HCT116 (cell line): ENCODE measurements around the gene MIF. TPM values are rescaled to one million over a fixed set of nuclear protein-coding genes. Genes with fewer than 3 reads are reported as not detected.
A peak's percentile ranks its signal among the peaks of the same experiment; 100 is the strongest.

ENCODE experiments used
- ATAC-seq: fragments of 200-7000 bp; cut with Tn5 transposase; 2 replicates; pipeline ENCODE4 v1.9.1; 2020; ENCODE audit warnings: mild to moderate bottlenecking, moderate library complexity
- BruUV-seq: library from RNA; stranded (reverse); fragments of 400-500 nt; replicated peaks from 2 replicates; lab custom pipeline; 2021; lab: Mats Ljungman, UMichigan
- CTCF ChIA-PET: fragments of 300-600 bp; sonication (Branson Sonifier 250); formaldehyde crosslinking; loops from one replicate; lab custom pipeline; 2021; ENCODE audit warnings: antibody characterized with exemption; lab: Charles Lee
- POLR2A ChIA-PET: fragments of 300-600, 350-600 bp; sonication (Branson Sonifier 250); formaldehyde crosslinking; loops from one replicate; lab custom pipeline; 2021; ENCODE audit warnings: antibody characterized with exemption; lab: Charles Lee
- RAD21 ChIA-PET, 2 experiments: fragments of 300-600 bp; sonication (Branson Sonifier 250); formaldehyde crosslinking; loops; one replicate each; lab custom pipeline; 2023; ENCODE audit warnings: low total read pairs in 2 of 2; ENCODE audit not compliant: uncharacterized antibody in 2 of 2, unreplicated experiment in 2 of 2, low non-redundant PET in 1 of 2; lab: Charles Lee
- DNase-seq: peaks from one replicate; pipeline ENCODE4 v3.0.0-alpha.2; 2010; ENCODE audit warnings: low read depth, low spot score
- H2AFZ ChIP-seq: fragments of 200-600 bp; shearing (Covaris generic), sonication (generic); 2 replicates; pipeline ENCODE4 v1.6.1; 2017; ENCODE audit warnings: low read depth, mixed run types, mixed read lengths, antibody characterized with exemption, low read length; ENCODE audit not compliant: poor library complexity, severe bottlenecking
- H3K27ac ChIP-seq: 2 replicates; pipeline ENCODE4 v1.5.1; 2012; ENCODE audit warnings: low read depth, low read length
- H3K27me3 ChIP-seq: fragments of 200-600 bp; sonication (generic); 2 replicates; pipeline ENCODE4 v1.6.1; 2016; ENCODE audit warnings: mixed run types, low read length, mixed read lengths; ENCODE audit not compliant: insufficient read depth
- H3K36me3 ChIP-seq, 2 experiments: fragments of 200-500 bp in 1 of 2; fragments of 200-600 bp in 1 of 2; sonication (Bioruptor generic) in 1 of 2; sonication (generic) in 1 of 2; 2 replicates each; pipeline versions ENCODE4 v1.5.1 to v1.6.1; 2014 to 2016; ENCODE audit warnings: low read length in 2 of 2, inconsistent platforms in 1 of 2, mixed read lengths in 1 of 2, mixed run types in 1 of 2; ENCODE audit not compliant: insufficient read depth in 2 of 2, control insufficient read depth in 1 of 2
- H3K4me1 ChIP-seq, 2 experiments: fragments of 200-600 bp in 1 of 2; sonication (generic) in 1 of 2; 2 replicates each; pipeline versions ENCODE4 v1.5.1 to v1.6.1; 2012 to 2017; ENCODE audit warnings: low read length in 2 of 2, inconsistent platforms in 1 of 2, mild to moderate bottlenecking in 1 of 2, mixed read lengths in 1 of 2, mixed run types in 1 of 2, moderate library complexity in 1 of 2; ENCODE audit not compliant: insufficient read depth in 2 of 2, control insufficient read depth in 1 of 2
- H3K4me2 ChIP-seq: fragments of 200-600 bp; sonication (generic); 2 replicates; pipeline ENCODE4 v1.6.1; 2017; ENCODE audit warnings: mixed run types, low read length, mixed read lengths
- H3K4me3 ChIP-seq, 2 experiments: fragments of 200-600 bp in 1 of 2; sonication (generic) in 1 of 2; replicated peaks in 1 of 2; 2 replicates each; pipeline ENCODE4 v1.5.1; 2011 to 2016; ENCODE audit warnings: low read length in 2 of 2, control low read depth in 1 of 2, low read depth in 1 of 2, mild to moderate bottlenecking in 1 of 2, mixed read lengths in 1 of 2, mixed run types in 1 of 2
- H3K79me2 ChIP-seq: fragments of 200-600 bp; sonication (generic); 2 replicates; pipeline ENCODE4 v1.6.1; 2017; ENCODE audit warnings: mild to moderate bottlenecking, mixed run types, low read length, moderate library complexity, mixed read lengths; ENCODE audit not compliant: insufficient read depth
- H3K9ac ChIP-seq: fragments of 200-600 bp; sonication (generic); 2 replicates; pipeline ENCODE4 v1.6.1; 2016; ENCODE audit warnings: low read length, mixed read lengths
- H3K9me2 ChIP-seq: fragments of 200-600 bp; sonication (generic), shearing (Covaris generic); 2 replicates; pipeline ENCODE4 v1.6.1; 2017; ENCODE audit warnings: mixed run types, mild to moderate bottlenecking, moderate library complexity; ENCODE audit not compliant: insufficient read depth
- H3K9me3 ChIP-seq, 2 experiments: fragments of 200-500 bp in 1 of 2; fragments of 200-600 bp in 1 of 2; sonication (Bioruptor generic) in 1 of 2; sonication (generic) in 1 of 2; 2 replicates each; pipeline ENCODE4 v1.6.1; 2014 to 2017; ENCODE audit warnings: low read length in 2 of 2, mixed read lengths in 2 of 2, inconsistent platforms in 1 of 2, low read depth in 1 of 2, mild to moderate bottlenecking in 1 of 2, mixed run types in 1 of 2, moderate library complexity in 1 of 2; ENCODE audit not compliant: control insufficient read depth in 1 of 2, insufficient read depth in 1 of 2
- H4K20me1 ChIP-seq: fragments of 200-600 bp; sonication (generic), shearing (Covaris generic); 2 replicates; pipeline ENCODE4 v1.6.1; 2017; ENCODE audit warnings: mixed run types, mild to moderate bottlenecking, moderate library complexity; ENCODE audit not compliant: insufficient read depth
- CBX3 ChIP-seq: IDR thresholded peaks from 2 replicates; pipeline ENCODE4 v1.6.1; 2012; ENCODE audit warnings: low read depth
- EGR1 ChIP-seq: IDR thresholded peaks from 2 replicates; pipeline ENCODE4 v1.6.1; 2012; ENCODE audit warnings: low read depth
- ELF1 ChIP-seq: IDR thresholded peaks from 2 replicates; pipeline ENCODE4 v1.6.1; 2012; ENCODE audit warnings: low read depth, borderline replicate concordance
- EZH2 ChIP-seq: fragments of 200-600 bp; sonication (generic); IDR thresholded peaks from 2 replicates; pipeline ENCODE4 v1.6.1; 2017; ENCODE audit warnings: antibody characterized with exemption, mixed run types
- EZH2phosphoT487 ChIP-seq: fragments of 200-600 bp; IDR thresholded peaks from 2 replicates; pipeline ENCODE4 v1.6.1; 2018; ENCODE audit warnings: antibody characterized with exemption, borderline replicate concordance
- FOSL1 ChIP-seq: IDR thresholded peaks from 2 replicates; pipeline ENCODE4 v1.6.1; 2012; ENCODE audit warnings: low read depth
- POLR2AphosphoS5 ChIP-seq: IDR thresholded peaks from 2 replicates; pipeline ENCODE4 v1.6.1; 2011; ENCODE audit warnings: mild to moderate bottlenecking, low read depth, low read length, moderate library complexity
- TCF7L2 ChIP-seq: IDR thresholded peaks from 2 replicates; pipeline ENCODE4 v1.7.0; 2011; ENCODE audit warnings: borderline replicate concordance, inconsistent platforms; ENCODE audit not compliant: insufficient read depth, insufficient read length; ENCODE audit errors: extremely low read depth
- intact Hi-C: fragments of 100-400 bp; cut with micrococcal nuclease; formaldehyde crosslinking; loops from 2 replicates; pipeline ENCODE4 v1.10.0; 2022
- total RNA-seq: library from RNA; stranded (reverse); gene quantifications from one replicate; pipeline ENCODE4 v1.2.1, GENCODE V29; 2021; ENCODE audit not compliant: unreplicated experiment
- TF ChIP-seq, protein P1 (sequence below), 3 experiments: fragments of 200-600 bp in 1 of 3; sonication (generic) in 1 of 3; IDR thresholded peaks in 2 of 3; conservative IDR thresholded peaks in 1 of 3; 2 replicates each; pipeline ENCODE4 v1.5.1; 2012 to 2017; ENCODE audit warnings: low read depth in 2 of 3, low read length in 2 of 3, antibody characterized with exemption in 1 of 3, borderline replicate concordance in 1 of 3, control low read depth in 1 of 3, mild to moderate bottlenecking in 1 of 3, mixed read lengths in 1 of 3, mixed run types in 1 of 3, moderate library complexity in 1 of 3; ENCODE audit not compliant: insufficient read depth in 1 of 3

The MIF gene
- total RNA-seq, 1 experiment from 2014 or later, result 1,511 TPM

DNA sequence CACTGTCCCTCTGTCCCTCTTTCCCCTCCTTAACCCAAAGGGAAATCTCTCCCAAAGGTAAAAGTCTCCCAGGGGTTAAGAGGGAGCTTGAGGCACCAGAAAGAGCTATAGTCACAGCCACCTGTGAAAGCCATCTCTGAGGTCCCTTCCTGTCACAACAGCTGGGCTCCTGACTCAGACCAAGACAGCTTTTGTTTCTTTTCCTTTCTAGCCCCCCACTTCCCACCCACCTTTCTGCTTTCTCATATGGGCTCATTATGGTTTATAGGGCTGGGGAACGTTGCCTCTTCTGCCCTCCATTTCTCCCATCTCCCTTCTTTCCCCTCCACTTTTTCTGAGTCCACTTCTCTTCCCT lies 19.1 kb downstream of the MIF start:
- ChIA-PET RAD21 (no interaction called here), POLR2A (interaction anchor here (0.6 to 2.0 kb wide), 9 partner anchors 9 to 155 kb away, joined by 3 to 23 read pairs (median 5); partner anchors contain the start of genes MIF and SLC2A11)
- intact Hi-C loops, result no loop called here

More for the DNA sequence above, 19.1 kb downstream of the MIF start:
- no peaks in the 10 kb centered on the region for H3K27me3 ChIP-seq
- H3K36me3 ChIP-seq, result no peaks in the 10 kb centered on the region
- DNase-seq (no peak), ATAC-seq (no peak)
- H2AFZ ChIP-seq, result no peak overlapping the region
- H3K4me3 ChIP-seq, result peak overlapping the region; percentile 73 to 86
- H4K20me1 ChIP-seq, result no peaks in the 10 kb centered on the region
- H3K79me2 ChIP-seq, result no peaks in the 10 kb centered on the region
- no TSS peak for BruUV-seq
- peak overlapping the region; percentile 84 for H3K27ac ChIP-seq
- H3K9ac ChIP-seq, result peak overlapping the region; percentile 89
- H3K9me2 ChIP-seq, result no peaks in the 10 kb centered on the region
- H3K4me2 ChIP-seq, result peak overlapping the region; percentile 92
- no peaks in the 10 kb centered on the region for H3K9me3 ChIP-seq
- TF ChIP-seq ELF1, result no peak
- no peak for TF ChIP-seq FOSL1
- TF ChIP-seq EGR1, result no peak
- TF ChIP-seq, protein P1, sequence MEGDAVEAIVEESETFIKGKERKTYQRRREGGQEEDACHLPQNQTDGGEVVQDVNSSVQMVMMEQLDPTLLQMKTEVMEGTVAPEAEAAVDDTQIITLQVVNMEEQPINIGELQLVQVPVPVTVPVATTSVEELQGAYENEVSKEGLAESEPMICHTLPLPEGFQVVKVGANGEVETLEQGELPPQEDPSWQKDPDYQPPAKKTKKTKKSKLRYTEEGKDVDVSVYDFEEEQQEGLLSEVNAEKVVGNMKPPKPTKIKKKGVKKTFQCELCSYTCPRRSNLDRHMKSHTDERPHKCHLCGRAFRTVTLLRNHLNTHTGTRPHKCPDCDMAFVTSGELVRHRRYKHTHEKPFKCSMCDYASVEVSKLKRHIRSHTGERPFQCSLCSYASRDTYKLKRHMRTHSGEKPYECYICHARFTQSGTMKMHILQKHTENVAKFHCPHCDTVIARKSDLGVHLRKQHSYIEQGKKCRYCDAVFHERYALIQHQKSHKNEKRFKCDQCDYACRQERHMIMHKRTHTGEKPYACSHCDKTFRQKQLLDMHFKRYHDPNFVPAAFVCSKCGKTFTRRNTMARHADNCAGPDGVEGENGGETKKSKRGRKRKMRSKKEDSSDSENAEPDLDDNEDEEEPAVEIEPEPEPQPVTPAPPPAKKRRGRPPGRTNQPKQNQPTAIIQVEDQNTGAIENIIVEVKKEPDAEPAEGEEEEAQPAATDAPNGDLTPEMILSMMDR (IDR thresholded peaks at IDR 0.05 in 2 of 3, conservative IDR thresholded peaks at IDR 0.05 in 1 of 3; ENCODE audit: borderline replicate concordance in 1 of 3, insufficient read depth in 1 of 3, low read depth in 2 of 3, low read length in 2 of 3), result no peak
- TF ChIP-seq POLR2AphosphoS5, result no peak; the same call in 1 of the 2 replicates
- TF ChIP-seq EZH2, result no peak
- TF ChIP-seq CBX3, result no peak
- no peak for TF ChIP-seq TCF7L2
- no peak for TF ChIP-seq EZH2phosphoT487
- CTCF ChIA-PET, result interaction anchor here (1.1 to 2.9 kb wide), 3 partner anchors 17 to 64 kb away, joined by 3 to 21 read pairs (median 5); partner anchors contain the start of gene MIF
- H3K4me1 ChIP-seq, result peaks cover 0 to 16% of the 10 kb centered on the region in 2 experiments; a peak in 3 of 4 replicates
